ENCODE measurements around the gene MEIS2.
A peak's percentile ranks its signal among the peaks of the same experiment; 100 is the strongest.

The MEIS2 gene

DNA sequence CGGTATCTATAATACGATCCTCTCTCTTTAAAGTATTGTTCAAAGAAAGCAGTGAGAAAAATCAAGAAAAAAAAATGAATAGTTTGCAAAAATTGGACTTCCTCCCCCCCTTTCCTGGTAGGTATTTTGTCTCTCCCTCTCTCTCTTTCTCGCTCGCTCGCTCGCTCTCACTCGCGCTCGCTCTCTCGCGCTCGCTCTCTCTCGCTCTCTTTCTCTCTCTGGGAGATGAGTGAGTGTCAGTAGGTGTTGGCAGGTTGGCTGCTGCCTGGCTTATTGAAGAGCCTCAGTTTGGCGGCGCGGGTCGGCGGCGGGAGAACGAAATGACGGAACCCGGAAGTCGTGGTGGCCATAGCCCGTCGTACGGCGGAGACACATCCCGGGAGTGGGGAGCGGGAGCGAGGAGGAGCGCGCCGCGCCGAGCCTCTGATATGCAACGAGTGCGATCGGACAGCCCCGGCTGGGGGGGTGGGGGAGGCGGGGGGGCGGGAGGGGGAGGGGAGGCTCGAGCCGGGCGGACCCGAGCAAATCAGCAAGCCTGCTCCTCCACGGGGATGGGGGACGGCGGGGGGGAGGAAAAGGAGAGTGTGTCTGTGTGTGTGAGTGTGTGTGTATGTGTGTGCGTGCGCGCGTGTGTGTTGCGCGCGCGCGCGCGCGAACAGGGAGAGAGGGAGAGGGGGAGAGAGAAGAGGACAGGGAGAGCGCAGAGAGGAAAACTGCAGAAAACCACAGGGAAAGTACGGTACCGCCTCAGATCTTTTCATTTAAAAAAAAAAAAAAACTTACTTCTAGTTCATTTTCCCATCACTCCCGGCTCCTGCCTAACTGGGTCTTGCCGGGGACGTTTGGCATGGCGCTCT, at the start of gene MEIS2:
MEIS2 (minus strand) TSS at position 441 of the 857 bp plus-strand sequence. CDS start 1,083 bp downstream, outside the sequence.
- peak; percentile 64 for DNase-seq

DNA sequence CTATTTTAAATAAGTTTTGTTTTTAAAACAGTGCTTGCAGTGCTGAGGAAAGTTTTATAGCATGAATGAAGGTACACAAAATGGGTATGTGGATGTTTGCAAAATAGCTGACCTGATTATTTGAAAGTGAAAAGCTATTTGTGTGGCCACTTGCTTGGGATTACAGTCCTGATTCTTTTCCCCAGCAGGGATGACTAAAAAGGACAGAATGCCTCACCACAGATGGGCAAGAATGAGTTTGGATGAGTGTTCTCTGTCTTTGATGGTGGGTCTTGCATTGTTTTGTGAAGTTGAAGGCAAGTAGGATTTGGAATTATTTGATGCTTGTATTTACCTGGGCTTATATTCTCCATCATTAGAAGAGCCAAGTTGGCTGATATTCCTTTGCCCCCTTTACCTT, 48.8 kb upstream of the MEIS2 start:
- DNase-seq: no peak

DNA sequence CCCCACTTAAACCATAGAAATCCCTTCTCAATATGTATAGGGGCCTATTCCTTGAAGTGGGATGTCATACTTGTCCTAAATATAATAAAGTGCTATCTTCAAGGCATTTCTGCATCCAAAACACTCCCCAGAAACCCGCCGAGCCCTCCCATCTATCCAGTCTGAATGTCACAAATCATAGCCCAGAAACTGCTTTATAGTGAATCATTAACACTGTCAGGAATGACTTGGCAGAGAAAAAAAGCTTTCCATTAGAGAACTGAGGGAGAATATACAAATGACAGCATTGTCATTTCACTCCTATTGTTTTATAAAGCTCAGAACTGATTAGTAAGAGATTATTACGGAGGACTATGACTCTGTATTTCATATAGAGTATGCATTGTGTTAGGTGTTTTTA, 48.4 kb upstream of the MEIS2 start:
- no peak for DNase-seq

DNA sequence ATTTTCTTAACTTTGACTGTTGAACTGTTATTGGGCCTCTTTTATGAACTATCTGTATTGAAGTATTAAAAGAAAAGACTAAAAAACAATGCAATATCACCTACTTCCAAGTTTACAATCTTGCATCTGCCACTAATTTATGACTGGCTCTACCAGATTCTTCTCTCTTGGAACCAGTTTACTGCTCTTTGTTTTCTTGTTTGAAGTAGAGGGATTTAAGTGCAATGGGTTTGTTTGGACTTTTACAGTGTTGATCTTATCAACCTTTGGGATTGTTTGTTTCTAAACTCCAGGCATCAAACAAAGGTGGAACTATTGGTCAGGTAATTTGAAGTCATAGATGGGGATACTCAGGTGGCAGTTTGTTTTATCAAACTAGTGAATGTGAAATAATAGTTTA, 43.0 kb upstream of the MEIS2 start:
- DNase-seq: no peak

DNA sequence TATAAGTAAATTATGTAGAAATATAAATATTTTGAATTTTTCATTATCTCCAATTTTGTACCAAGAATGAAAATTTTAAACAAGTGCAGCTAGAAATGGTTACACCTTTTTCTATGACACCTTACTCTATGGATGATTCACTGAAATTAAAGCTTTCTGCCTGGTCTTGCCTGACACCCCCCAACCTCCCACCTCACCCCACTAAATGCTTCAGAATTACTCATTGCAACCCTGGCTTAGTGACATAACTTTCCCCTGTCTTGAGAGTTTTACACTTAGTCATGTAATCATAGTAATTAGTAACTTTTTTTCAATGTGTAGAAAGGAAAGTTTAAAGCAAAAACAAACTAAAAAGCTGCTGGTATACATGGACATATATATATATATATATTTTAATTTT, 42.0 kb upstream of the MEIS2 start:
- DNase-seq: no peak

DNA sequence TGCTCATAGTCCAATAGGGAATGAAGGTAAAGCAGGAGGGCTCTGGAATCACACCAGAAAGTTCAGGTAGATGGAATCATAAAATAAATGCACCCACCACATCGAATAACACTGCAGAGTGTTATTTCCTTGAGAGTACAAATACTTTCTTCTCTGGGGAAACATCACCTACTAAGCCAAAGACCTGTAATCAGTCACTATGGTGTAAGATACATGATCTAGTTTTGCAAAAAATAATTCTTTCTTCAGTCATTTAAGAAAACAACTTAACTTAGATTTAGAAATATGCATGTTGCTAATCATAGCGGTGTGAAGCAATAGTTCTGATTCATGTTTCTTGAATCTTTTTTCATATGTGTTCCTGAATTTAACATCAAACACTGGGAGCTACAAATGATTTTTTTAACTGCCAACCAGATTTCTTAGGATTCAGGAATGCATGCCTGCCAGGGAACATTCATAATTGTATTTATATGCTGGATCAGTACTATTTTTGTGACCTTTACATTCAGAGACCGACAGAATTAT, 40.2 kb upstream of the MEIS2 start:
- DNase-seq: no peak

DNA sequence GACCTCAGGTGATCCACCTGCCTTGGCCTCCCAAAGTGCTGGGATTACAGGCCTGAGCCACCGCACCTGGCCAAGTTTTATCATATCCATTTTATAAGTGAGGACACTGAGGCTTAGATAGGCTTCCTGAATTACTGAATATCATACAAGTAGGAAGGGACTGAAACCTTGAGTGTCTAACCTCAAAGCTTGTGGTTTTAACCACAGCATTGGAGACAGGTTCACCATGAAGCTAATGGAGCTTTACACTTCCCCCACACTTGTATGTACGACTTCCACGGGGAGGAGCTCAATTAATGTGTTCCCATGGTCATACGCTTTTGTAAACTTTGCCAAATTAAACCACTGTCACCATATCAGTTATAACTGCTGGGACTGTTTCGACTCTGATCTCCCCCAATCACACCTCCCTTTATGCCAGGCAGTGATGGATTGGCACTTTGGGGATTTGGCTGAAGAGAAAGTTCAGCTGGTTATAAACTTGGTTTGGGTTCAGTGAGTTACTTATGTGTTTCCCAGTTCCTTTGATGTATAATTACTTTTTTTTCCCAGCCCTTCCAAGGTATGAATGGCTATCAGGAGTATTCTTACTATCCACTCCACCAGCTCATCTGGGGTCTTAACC, 38.4 kb upstream of the MEIS2 start:
- DNase-seq: peak; percentile 18

DNA sequence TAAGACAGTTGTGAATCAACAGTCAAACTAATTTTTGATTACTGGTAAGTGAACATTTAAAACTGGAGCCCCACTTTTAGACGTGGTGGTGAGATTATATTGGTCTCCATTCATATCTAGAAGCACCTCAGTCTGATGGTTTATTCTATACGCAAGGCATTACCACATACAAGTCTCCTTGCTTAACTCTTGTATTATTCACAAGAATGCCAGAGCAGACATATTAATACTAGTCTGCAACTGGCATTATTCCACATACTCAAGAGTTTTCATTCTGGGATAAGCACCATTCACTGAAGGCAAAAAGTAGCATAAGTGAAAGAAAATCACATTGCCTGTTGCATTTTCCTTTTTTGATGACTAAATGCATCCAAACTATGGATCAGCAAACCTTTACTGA, 36.9 kb upstream of the MEIS2 start:
- no peak for DNase-seq

DNA sequence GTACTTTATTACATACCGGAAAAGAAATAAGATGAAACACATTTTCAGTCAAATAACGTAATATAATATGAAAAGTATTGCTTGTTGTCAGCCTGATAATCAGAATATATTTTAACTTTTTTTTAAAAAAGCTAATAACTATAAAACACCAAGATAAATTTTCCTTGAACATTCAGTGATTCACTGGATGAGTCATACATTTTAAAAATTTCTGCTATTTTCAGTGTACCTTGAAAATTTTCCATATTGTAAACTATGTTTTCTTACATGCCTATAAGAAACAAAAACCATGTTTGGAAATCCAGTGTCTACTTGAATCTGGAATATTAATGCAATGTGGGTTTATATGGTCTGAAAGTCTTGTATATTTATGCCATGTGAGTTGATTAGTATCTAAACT, 36.3 kb upstream of the MEIS2 start:
- no peak for DNase-seq

DNA sequence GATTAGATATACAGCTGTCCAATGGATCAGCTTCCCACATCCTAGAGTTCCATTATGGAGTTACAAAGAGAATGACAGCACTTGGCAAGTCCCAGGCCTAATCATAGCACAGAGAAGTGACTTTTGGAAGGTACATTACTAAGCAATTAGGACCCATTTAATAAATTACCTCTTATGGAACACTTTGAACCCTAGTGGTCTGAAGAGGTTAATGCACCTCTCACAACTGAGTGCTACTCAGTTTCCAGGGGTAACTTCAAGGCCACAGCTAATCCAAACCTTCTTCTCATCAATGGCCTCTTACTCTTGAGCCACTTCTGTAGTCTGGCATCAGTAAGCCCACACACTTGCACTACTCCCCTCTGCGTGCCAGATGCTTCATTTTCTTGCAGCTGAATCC, 34.9 kb upstream of the MEIS2 start:
- peak; percentile 45 for DNase-seq

DNA sequence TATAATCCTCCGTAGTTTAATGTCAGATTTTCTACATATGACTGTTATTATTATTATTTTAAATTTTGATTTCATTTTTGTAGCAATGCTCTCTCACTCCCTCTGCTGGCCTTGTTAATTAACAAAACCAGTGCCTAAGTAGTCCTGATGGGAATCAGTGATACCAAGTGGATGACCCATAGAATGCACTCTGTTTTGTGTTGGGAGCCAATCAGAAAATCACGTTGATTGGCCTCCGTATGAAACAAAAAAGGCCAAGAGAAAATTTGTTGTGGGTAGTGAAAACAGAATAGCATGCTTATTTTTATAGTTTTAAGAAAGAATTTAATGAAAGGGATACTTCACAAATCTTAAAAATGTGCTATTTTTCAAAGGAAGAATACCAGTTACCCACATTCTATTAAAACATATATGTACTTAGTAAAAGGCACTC, 34.4 kb upstream of the MEIS2 start:
- peak; percentile 55 for DNase-seq

DNA sequence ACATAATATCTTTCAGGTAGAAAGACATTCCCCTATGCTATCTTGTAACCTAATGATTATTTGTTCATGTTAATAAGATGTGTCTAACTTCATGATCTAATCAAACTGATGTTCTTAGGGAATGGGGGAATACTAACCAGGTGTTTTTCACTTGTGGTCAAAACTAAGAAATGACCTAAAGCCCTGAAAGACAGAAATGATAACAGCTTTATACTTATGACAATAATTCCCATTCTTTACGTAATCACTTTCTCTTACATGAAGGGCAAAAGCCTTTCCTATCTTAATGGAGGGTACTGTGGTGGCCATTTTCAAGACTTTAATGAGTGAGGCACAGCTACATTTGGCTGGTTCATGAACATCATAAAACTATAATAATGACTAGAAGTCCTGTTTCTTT, 33.9 kb upstream of the MEIS2 start:
- no peak for DNase-seq

DNA sequence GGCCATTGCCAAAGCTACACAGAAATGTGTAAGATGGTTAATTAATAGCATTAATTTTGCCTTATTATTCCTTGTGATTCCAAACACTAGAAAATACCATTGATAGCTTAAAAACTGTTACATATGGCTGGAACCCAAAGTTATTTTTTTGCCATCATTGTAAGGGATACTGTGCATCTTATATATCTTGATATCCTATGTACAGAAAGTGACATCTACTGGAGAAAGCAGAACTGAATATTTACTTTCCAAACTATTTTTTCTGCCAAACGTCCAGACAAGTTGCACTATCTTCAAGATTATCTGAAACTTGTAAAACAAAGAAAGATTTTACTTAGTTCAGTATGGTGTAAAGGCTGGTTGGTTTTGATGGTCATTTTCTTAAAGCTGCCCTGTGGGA, 33.3 kb upstream of the MEIS2 start:
- DNase-seq: no peak

DNA sequence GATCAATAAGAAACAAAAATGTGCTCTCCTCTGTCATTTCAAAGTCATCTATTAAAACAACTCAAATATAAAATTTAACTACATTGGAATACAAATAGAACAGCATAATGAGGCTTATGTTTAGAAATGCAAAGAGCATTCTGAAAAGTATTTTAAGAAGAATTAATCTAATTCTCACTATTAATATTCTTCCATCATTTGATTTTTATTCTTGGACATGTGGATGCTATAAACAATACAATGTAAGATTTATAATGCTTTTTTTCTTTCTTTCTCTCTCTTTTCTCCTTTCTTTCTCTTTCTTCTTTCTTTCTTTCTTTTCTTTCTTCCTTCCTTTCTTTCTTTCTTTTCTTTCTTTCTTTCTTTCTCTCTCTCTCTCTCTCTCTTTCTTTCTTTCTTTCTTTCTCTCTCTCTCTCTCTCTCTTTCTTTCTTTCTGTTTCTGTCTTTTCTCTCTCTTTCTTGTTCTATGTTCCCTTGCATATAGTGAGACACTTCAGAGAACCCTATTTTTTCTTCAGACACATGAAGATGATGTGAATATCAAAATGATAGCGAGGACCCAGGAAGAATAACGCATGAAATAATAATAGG, 32.6 kb upstream of the MEIS2 start:
- DNase-seq: no peak

DNA sequence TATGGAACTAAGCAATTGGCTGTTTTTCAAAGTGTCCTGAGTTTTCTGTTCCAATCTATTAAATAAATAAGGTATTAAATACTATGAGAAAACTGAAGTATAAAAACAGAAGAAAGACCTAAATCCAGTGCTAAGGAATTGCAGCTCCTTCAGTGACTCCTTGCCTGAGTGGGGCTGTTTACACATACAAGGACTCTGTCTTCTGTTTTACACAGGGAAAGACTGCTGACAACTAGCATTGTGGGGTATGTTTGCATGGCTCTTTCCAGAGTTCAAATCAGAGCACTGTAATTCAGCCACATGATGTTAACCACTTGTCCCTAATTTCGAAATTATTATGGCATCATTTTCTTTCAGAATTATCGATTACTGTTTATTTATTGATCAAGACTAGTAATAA, 31.3 kb upstream of the MEIS2 start:
- DNase-seq: no peak

DNA sequence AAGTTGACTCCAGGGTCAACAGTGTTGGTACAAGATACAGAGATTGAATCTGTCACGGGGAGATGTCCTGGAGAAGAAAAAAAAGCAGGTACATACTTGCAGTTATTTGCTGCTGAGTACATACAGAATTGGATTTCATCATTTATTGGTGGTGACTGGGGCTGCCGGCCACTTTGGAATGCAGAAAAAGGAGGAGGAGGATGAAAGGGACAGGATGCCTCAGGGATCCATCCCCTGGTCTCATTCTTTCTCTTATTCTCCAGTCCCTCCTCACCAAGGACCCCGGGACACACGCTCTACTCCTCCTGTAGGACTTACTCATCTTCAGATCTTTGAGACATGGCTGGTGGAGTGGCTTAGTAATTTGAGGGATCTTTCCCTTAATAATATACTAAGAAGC, 30.0 kb upstream of the MEIS2 start:
- DNase-seq: no peak

DNA sequence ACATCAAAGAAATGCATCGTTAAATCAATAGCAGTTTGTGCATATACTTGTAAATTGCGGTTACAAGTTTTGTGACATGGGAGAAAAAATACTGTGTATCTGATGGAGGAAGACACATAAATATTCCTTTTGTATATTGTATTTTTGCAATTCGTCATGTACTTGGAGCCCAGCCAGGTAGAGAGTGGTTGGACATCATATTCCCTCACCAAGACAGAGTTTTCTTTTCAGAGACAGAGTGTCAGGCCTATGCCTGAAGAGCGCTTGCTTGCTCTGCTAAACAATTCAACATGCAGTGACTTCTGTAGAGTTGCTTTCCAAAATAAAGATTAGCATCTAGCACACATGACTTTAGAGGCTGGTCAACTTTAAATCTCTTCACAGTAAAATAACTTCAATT, 24.8 kb upstream of the MEIS2 start:
- no peak for DNase-seq

DNA sequence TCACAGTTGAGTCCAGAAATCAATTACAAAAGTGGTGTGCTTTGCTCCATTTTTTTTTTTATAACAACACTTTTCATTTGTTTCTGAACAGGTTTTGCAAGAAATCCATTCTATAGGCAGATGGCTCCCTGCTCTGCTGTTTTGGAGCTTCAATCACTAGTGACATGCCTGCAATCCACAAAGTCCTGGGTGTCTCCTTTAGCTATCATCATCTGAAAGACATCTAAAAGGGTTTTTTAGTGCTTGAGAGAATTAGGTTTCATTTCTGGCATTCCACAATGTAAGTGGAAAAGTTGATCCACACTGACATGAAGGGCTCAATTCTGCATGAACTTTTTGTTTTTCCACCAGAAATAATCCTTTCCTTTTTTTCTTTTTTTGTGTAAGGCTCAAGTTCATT, 24.0 kb upstream of the MEIS2 start:
- DNase-seq: no peak

DNA sequence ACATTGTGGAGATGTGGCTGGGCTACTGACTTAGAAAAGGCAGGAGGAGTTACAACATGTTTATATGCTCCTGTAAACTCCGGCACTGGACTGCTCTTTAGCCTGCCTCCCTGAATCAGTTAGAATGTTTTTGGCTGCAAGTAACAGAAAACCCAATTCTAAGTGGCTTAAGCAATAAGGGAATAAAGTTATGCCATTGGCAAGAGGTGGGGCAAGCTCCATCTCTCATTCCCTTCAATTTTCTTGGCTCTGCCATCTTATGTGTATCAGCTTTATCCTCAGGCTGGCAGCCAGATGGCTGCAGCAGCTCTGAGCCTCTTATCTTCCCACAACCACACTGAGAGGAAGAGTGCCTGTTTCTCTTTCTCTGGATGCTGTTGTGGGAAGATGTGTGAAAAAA, 22.4 kb upstream of the MEIS2 start:
- DNase-seq: no peak

DNA sequence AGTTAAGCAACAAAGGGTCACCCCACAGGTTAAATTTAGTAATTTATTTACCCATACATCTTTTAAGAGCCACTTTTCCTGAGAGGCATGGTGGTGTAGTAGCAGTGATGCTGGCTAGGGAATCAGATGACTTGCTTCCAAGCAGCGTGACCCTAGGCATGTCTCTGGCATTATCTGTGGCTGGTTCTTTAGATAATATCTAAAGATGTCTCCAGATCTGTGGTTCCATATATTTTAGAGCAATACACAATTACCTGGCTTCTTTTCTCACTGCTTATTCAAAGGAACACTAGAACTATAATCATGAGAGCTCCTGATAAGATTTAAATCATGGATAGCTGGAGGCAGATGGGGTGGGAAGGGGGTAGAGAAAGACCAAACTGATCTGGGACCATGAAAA, 21.1 kb upstream of the MEIS2 start:
- DNase-seq: no peak

DNA sequence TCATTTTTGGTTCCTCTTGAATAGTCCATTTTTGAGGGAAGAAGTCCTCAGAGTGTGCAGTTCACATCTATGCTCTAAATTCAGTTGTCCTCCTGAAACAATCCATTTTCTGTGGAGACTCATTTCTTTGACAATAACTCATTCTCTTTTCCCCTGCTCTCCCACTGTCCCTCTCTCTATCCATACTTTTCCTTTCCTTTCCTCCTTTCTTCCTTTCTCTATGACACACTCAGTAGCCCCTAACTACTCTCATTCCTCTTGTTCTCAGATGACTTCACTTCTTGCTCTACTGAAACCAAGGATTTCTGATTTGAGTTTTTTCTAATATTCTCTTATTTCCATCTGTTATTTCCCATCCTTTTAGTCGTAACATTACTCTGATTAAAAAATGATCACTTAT, 16.7 kb upstream of the MEIS2 start:
- DNase-seq: no peak

DNA sequence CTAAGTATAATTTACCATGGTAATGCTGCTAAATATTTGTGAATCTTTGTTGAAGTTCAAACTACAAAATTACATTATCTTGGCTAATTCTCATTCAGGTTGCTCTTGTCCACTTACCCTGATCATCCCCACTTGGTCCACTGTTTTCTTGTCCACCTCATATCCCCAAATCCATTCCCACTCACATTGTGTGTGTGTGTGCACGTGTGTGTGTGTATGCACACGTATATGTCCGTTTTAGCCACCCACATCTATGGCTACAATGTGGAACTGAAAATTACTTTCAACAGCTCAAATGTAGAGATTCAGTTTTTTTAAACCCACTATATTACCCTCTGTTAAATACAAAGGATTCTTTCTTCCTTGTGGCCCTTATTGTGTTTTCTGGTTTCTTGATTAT, 15.2 kb upstream of the MEIS2 start:
- no peak for DNase-seq

DNA sequence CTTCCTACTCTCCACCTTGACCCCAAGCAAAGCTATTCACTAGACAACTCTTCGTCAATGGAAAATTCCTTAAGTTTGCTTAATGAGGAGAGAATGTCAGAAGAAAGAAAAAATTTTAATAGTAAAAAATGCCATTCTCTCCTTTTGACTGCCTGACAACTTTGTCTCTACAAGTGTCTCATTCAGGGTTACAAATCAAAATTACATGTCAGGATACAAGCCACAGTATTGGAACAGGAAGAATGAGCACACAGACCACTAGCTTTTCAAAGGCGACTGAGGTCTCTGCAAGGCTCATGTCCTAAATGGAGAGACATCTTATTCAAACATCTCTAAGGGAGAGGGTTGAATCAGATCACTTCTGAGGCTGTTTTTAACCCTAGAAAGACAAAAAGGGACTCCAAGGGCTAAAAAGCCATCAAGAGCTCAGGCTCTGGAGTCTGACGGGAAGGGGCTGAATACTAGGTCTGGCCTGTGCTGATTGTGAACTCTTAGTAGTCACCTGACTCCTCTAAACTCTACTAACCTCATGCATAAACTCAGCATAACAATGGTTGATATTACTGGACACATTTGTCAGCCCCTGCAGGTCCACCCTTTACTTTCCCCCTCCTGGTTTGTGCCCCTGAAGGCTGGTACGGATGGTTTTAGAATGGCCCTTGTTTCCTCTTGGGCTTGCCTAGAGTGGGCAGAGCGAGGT, 12.8 kb upstream of the MEIS2 start:
- no peak for DNase-seq
